ENCODE data around the gene PLEKHG4.

PLEKHG4 gene

GRCh38 chr16:67244387-67245185 lies 34.7 kb upstream of the PLEKHG4 start:
- H3K27ac ChIP-seq: peak overlapping the region; percentile 92
- POLR2A ChIA-PET (ENCODE audit: low non-redundant PET): interaction anchor here (0.6 to 1.1 kb wide), 3 partner anchors 16 to 218 kb away, joined by 3 to 4 read pairs (median 4); no protein-coding TSS in a partner anchor
- TF ChIP-seq CTCF (conservative IDR thresholded peaks at IDR 0.05; ENCODE audit: low read depth): no peak
- CTCF ChIA-PET: interaction anchor here (0.7 to 1.9 kb wide), 3 partner anchors 34 to 222 kb away, joined by 3 to 8 read pairs (median 3); no protein-coding TSS in a partner anchor
- peak; percentile 79 for DNase-seq (ENCODE audit: low spot score)

- CTCF ChIA-PET: interaction anchor here (0.6 to 1.9 kb wide), 2 partner anchors 12 to 47 kb away, joined by 4 to 8 read pairs; no protein-coding TSS in a partner anchor
- DNase-seq (ENCODE audit: low spot score): no peak
- POLR2A ChIA-PET (ENCODE audit: low non-redundant PET): interaction anchor here (1.1 kb wide), 1 partner anchor 94 kb away, joined by 4 read pairs; no protein-coding TSS in a partner anchor
- TF ChIP-seq CTCF (conservative IDR thresholded peaks at IDR 0.05; ENCODE audit: low read depth): no peak
- peak overlapping the region; percentile 92 for H3K27ac ChIP-seq
Observed at GRCh38 chr16:67245186-67245585, 34.1 kb upstream of the PLEKHG4 start.

GRCh38 chr16:67245674-67246080 lies 33.7 kb upstream of the PLEKHG4 start:
- POLR2A ChIA-PET (ENCODE audit: low non-redundant PET): interaction anchor here (1.6 kb wide), 1 partner anchor 19 kb away, joined by 11 read pairs; the partner anchor contains the start of gene TMEM208
- H3K27ac ChIP-seq: peak overlapping the region; percentile 92
- no peak for DNase-seq (ENCODE audit: low spot score)

GRCh38 chr16:67246081-67246755 lies 33.1 kb upstream of the PLEKHG4 start:
- CTCF ChIA-PET: interaction anchor here (0.7 to 0.8 kb wide), 3 partner anchors 18 to 606 kb away, joined by 3 to 7 read pairs (median 3); partner anchors contain the start of gene TPPP3
- peak; percentile 63 for TF ChIP-seq CTCF (conservative IDR thresholded peaks at IDR 0.05; ENCODE audit: low read depth)
- H3K27ac ChIP-seq: peak overlapping the region; percentile 92
- peak; percentile 73 for DNase-seq (ENCODE audit: low spot score)
- POLR2A ChIA-PET (ENCODE audit: low non-redundant PET): interaction anchor here (0.5 to 1.6 kb wide), 8 partner anchors 10 to 92 kb away, joined by 3 to 14 read pairs (median 4); partner anchors contain the start of gene TMEM208

More at GRCh38 chr16:67245674-67246080, 33.7 kb upstream of the PLEKHG4 start:
- CTCF ChIA-PET: interaction anchor here (0.6 to 1.9 kb wide), 5 partner anchors 11 to 605 kb away, joined by 3 to 8 read pairs (median 4); partner anchors contain the start of gene TPPP3
- no peak for TF ChIP-seq CTCF (conservative IDR thresholded peaks at IDR 0.05; ENCODE audit: low read depth)

- peak; percentile 82 for DNase-seq (ENCODE audit: low spot score)
- no peak for TF ChIP-seq CTCF (conservative IDR thresholded peaks at IDR 0.05; ENCODE audit: low read depth)
- CTCF ChIA-PET: interaction anchor here (0.8 kb wide), 1 partner anchor 19 kb away, joined by 3 read pairs; no protein-coding TSS in a partner anchor
- peak overlapping the region; percentile 92 for H3K27ac ChIP-seq
- POLR2A ChIA-PET (ENCODE audit: low non-redundant PET): interaction anchor here (0.6 to 1.6 kb wide), 8 partner anchors 14 to 91 kb away, joined by 3 to 14 read pairs (median 4); partner anchors contain the start of gene TMEM208
Observed at GRCh38 chr16:67246756-67247191, 32.6 kb upstream of the PLEKHG4 start.

All from RWPE1 (cell line).